ENCODE data around the gene TGM3. TPM values are rescaled to one million over a fixed set of nuclear protein-coding genes. Genes with fewer than 3 reads are reported as not detected.
"Not testable (repeated sequence)": the region's sequence is repeated elsewhere in the genome, so short reads cannot be mapped to it uniquely, and the experiment has no call there.

TGM3 gene, protein sequence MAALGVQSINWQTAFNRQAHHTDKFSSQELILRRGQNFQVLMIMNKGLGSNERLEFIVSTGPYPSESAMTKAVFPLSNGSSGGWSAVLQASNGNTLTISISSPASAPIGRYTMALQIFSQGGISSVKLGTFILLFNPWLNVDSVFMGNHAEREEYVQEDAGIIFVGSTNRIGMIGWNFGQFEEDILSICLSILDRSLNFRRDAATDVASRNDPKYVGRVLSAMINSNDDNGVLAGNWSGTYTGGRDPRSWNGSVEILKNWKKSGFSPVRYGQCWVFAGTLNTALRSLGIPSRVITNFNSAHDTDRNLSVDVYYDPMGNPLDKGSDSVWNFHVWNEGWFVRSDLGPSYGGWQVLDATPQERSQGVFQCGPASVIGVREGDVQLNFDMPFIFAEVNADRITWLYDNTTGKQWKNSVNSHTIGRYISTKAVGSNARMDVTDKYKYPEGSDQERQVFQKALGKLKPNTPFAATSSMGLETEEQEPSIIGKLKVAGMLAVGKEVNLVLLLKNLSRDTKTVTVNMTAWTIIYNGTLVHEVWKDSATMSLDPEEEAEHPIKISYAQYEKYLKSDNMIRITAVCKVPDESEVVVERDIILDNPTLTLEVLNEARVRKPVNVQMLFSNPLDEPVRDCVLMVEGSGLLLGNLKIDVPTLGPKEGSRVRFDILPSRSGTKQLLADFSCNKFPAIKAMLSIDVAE
- 1 to 10 TPM in 1 of 3 donors, under 1 TPM in 1, not detected in 1; 0.46 to 2.7 TPM for polyA plus RNA-seq

DNA sequence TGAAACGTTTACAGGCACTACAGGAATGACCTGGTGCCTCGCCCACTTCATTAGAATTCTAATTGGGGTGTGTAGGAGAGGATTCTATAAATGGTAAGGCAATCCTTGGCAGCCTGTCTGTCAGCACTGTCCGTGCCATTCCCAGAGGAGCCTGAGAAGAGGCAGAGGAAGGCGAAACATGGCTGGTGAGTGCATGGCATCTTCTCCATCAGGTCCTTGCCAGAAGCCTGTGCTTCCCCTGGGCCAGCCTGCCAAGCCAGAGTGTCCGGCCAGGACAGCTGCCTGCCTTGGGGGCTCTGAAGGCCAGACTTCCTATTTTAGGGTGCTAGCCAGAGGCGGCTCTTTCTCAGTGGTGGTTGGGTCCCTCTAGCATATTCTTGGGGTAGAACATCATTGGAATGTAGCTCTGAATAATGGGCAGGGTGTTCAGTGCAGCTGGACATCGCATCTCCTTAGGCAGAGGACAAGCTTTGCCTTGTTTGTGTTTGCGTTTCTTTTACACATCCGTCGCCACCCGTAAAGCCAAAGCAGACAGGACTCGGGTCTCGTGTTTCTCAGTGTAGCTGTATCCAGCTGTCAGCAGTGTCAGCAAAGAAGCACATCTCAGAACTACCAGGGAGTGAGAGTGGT, at the start of gene TGM3:
TGM3 (plus strand) TSS at position 116 of the 630 bp plus-strand sequence; CDS start at position 179, 63 bp downstream.
- 65 to 68% (median 68%) methylated on average over 13 of the region's 13 CpGs for WGBS, 3 donors
- no peak within 1 kb of the TSS for H3K27ac ChIP-seq (ENCODE audit: low read depth, low read length)

DNA sequence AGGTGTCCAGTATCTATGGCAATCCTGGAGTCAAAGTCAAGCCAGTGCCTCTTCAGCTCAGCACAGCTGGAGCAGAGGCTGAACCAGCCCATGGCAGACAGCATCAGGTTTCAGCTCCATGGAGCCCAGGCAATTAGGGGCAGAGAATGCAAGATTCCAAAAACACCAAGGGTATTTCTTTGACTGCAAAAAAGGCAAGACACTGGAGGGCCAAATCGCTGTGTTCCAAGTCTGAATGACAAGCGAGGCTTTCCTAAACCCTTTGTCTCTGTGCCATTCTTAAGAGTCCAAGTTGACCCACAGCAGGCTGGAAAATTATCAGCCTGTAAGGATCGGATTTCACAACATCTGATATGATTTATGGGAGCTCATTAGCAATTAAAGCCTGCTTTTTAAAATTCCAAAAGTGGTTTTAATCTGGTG, 49.7 kb upstream of the TGM3 start:
- no peak overlapping the region for H3K27ac ChIP-seq (ENCODE audit: low read depth, low read length)
- 41 to 56% (median 52%) methylated on average over 3 of the region's 3 CpGs for WGBS, 3 donors

GRCh38 chr20:2248837-2249236, 47.0 kb upstream of the TGM3 start:
- WGBS, 3 donors, result 91 to 97% (median 94%) methylated on average over 5 of the region's 5 CpGs
- no peak overlapping the region for H3K27ac ChIP-seq (ENCODE audit: low read depth, low read length)

- 70 to 87% (median 82%) methylated on average over 3 of the region's 3 CpGs for WGBS, 3 donors
Measured at GRCh38 chr20:2249935-2250334, 45.9 kb upstream of the TGM3 start.

GRCh38 chr20:2252419-2252997, 43.3 kb upstream of the TGM3 start:
- 44 to 81% (median 51%) methylated on average over 6 of the region's 6 CpGs for WGBS, 3 donors
- no peak overlapping the region for H3K27ac ChIP-seq (ENCODE audit: low read depth, low read length)

More at GRCh38 chr20:2249935-2250334, 45.9 kb upstream of the TGM3 start:
- H3K27ac ChIP-seq (ENCODE audit: low read depth, low read length), result no peak overlapping the region

DNA sequence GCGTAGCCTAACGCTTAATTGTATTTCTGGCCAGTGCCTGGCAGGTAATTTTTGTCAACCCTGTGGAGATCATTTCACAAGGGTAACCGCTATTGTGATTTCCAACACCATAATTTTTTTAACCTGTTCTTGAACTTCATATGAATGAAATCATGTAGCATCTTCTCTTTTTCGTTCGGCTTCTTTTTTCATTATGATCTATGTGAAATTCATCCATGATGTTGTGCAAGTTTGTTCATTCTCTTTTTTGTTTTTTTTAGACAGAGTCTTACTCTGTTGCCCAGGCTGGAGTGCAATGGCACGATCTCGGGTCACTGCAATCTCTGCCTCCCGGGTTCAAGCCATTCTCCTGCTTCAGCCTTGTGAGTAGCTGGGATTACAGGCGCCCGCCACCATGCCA, 42.5 kb upstream of the TGM3 start:
- 83 to 94% (median 87%) methylated on average over 10 of the region's 10 CpGs for WGBS, 3 donors
- H3K27ac ChIP-seq (ENCODE audit: low read depth, low read length), result no peak overlapping the region

GRCh38 chr20:2254333-2254732, 41.5 kb upstream of the TGM3 start:
- 74 to 89% (median 85%) methylated on average over 1 of the region's 1 CpG for WGBS, 3 donors

DNA sequence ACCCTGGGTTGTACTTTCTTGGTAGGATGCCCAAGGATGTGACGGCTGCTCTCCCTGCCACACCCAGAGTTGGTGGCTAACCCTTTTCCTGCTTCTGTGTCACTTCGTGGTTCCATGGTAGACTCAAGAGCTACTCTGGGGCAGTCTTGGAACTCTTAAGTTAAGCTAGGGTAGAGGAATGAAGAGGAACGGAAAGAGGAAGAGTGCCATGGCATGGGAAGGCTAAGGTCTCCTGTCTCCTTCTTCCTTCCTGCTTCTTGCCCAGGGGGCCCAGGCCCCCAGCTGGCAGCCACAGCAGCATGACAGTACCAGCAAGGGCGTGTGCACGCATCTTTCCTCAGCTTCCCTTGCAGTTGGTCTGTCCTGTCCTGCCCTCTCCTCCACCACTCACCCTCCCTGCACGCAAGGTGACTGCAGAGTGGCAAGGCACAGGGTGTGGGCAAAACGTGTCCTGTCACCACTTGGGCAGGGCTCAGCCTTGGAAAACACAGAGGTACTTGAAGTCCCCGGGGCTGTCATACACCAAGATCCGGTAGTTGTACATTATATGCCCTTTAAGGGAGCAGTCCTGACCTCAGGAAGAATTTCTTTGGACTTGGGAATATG, 39.8 kb upstream of the TGM3 start:
- H3K27ac ChIP-seq (ENCODE audit: low read depth, low read length), result no peak overlapping the region
- 57 to 89% (median 60%) methylated on average over 9 of the region's 9 CpGs for WGBS, 3 donors

More at GRCh38 chr20:2254333-2254732, 41.5 kb upstream of the TGM3 start:
- H3K27ac ChIP-seq (ENCODE audit: low read depth, low read length), result no peak overlapping the region

- 69 to 82% (median 76%) methylated on average over 6 of the region's 6 CpGs for WGBS, 3 donors
- H3K27ac ChIP-seq (ENCODE audit: low read depth, low read length), result no peak overlapping the region
Measured at GRCh38 chr20:2259731-2260130, 36.1 kb upstream of the TGM3 start.

DNA sequence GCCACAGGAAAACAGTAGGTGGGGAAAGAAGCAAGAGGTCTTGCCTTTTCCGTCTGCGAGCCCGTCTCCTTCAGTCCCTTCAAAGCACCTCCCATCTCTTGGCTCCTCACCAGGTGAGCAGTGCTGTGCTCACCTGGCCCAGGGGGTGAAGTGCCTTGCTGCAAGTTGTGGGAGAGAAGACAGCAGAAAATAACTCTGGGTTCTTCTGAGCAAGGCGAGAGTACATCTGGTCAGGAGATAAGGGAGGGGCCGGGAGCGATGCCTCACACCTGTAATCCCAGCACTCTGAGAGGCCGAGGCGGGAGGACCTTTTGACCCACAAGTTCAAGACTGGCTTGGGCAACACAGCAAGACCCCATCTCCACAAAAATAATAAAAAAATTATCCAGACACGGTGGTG, 35.6 kb upstream of the TGM3 start:
- H3K27ac ChIP-seq (ENCODE audit: low read depth, low read length), result no peak overlapping the region
- 80 to 91% (median 89%) methylated on average over 9 of the region's 9 CpGs for WGBS, 3 donors

DNA sequence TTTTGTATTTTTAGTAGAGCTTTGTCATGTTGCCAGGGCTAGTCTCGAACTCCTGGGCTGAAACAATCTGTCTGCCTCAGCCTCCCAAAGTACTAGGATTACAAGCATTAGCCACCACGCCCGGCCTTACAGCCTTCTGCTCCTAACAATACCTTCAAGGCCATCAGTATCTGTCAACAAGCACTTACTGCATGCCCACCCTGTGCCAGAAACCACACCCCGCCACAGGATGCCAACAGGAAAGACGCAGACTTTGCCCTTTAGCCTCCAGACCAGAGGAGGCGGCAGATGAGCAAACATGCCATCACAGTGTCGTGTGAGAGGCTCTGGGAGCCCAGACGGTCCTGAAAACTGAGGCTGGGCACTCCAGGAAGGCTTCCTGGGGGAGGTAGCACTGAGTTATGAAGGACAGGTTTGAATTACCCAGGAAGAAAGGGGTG, 34.7 kb upstream of the TGM3 start:
- no peak overlapping the region for H3K27ac ChIP-seq (ENCODE audit: low read depth, low read length)
- 32 to 60% (median 58%) methylated on average over 8 of the region's 8 CpGs for WGBS, 3 donors

DNA sequence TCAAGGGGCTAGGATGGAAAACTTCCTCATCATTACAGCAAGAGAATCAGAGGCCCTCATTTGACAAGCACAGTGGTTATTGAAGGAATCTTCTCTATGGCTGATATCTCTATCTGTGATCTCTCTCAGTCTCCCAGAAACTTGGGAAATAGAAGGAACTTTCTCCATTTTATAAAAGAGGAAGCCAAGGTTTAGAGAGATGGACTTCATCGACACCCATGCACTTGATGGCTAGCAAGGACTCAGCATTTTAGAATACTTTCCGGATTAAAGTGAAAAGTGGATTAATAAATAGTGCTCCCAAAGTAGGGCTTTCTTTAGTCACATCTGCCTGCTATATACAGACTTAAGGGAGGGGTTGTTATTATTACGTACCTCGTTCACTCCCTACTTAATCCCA, 34.2 kb upstream of the TGM3 start:
- no peak overlapping the region for H3K27ac ChIP-seq (ENCODE audit: low read depth, low read length)
- 79 to 94% (median 87%) methylated on average over 4 of the region's 4 CpGs for WGBS, 3 donors

GRCh38 chr20:2264118-2264517, 31.7 kb upstream of the TGM3 start:
- H3K27ac ChIP-seq (ENCODE audit: low read depth, low read length), result no peak overlapping the region
- 96 to 98% (median 96%) methylated on average over 3 of the region's 3 CpGs for WGBS, 3 donors

DNA sequence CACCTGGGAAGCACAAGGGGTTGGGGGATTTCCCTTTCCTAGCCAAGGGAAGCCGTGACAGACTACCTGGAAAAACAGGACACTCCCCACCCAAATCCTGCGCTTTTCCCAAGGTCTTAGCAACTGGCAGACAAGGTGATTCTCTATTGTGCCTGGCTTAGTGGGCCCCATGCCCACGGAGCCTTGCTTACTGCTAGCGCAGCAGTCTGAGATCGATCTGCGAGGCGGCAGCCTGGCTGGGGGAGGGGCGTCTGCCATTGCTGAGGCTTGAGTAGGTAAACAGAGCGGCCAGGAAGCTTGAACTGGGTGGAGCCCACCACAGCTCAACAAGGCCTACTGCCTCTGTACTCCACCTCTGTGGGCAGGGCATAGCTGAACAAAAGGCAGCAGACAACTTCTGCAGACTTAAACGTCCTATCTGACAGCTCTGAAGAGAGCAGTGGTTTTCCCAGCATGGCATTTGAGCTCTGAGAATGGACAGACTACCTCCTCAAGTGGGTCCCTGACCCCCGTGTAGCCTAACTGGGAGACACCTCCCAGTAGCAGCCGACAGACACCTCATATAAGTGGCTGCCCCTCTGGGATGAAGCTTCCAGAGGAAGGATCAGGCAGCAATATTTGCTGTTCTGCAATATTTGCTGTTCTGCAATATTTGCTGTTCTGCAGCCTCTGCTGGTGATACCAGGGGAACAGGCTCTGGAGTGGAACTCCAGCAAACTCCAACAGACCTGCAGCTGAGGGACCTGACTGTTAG, 31.0 kb upstream of the TGM3 start:
- 15 to 57% (median 55%) methylated on average over 12 of the region's 12 CpGs for WGBS, 3 donors
- H3K27ac ChIP-seq (ENCODE audit: low read depth, low read length), result not testable (repeated sequence)

DNA sequence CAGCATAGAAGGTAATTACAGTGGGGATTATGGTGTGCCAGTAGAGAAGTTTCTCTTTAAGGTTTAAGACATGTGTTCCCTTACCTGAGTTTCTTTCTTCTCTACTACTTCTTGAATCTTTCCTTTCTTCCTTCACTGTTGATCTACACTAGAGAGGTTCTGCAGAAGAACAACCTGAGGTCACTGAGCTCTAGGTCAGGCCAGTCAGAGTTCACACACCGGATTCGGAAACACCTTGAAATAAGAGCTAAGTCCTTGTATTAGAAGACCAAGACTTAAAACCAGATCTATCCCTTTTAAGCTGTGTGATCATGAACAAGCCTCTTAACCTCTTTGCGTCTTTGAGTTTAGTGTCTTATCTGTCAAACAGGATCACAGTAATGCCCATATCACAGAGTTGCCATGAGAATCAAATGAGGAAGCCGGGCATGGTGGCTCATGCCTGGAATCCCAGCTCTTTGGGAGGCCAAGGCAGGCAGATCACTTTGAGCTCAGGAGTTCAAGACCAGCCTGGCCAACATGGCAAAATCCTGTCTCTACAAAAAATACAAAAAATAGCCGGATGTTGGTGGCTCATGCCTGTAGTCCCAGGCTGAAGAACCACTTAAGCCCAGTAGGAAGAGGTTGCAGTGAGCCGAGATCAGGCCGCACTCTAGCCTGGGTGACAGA, 22.0 kb upstream of the TGM3 start:
- no peak overlapping the region for H3K27ac ChIP-seq (ENCODE audit: low read depth, low read length)
- WGBS, 3 donors, result 90 to 94% (median 92%) methylated on average over 7 of the region's 7 CpGs

- 24 to 85% (median 71%) methylated on average over 1 of the region's 1 CpG for WGBS, 3 donors
- H3K27ac ChIP-seq (ENCODE audit: low read depth, low read length), result no peak overlapping the region
Measured at GRCh38 chr20:2276015-2276414, 19.8 kb upstream of the TGM3 start.

DNA sequence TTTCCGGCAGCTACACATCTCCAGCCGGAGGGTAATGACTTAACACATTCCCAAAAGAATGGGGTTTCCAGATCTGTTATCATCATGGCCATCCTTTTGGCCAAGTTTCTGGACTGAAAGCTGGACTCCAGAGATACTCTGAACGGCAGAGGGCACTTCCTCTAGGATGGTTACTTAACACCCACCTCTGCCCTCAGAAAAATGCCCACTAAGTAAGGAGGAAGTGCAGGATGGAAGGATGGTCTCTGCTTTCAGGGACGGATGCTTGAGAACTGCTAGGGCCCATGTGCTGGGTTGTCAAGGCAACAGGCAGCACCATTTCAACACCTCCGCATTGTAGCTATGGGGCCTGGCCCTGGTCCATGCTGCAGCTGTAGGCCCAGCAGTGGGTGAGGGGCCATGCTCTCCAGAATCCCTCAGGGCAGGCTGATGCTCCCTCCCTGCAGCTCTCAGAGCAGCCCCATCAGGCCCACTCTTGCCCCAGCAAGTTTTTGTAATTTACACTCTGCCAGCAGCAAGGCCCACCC, 16.5 kb upstream of the TGM3 start:
- WGBS, 3 donors, result 50 to 66% (median 59%) methylated on average over 5 of the region's 5 CpGs

More for the DNA sequence above, 16.5 kb upstream of the TGM3 start:
- H3K27ac ChIP-seq (ENCODE audit: low read depth, low read length), result no peak overlapping the region

Data from adipose tissue (tissue), 3 donors.